Hepatic stellate cell (primary cell): Measurements from ENCODE around the gene HSP90AB1.
A peak's percentile ranks its signal among the peaks of the same experiment; 100 is the strongest.

Experiments
- DNase-seq: peaks from one replicate; pipeline ENCODE4 v3.0.0; 2011; ENCODE audit warnings: low spot score

Gene HSP90AB1

DNA sequence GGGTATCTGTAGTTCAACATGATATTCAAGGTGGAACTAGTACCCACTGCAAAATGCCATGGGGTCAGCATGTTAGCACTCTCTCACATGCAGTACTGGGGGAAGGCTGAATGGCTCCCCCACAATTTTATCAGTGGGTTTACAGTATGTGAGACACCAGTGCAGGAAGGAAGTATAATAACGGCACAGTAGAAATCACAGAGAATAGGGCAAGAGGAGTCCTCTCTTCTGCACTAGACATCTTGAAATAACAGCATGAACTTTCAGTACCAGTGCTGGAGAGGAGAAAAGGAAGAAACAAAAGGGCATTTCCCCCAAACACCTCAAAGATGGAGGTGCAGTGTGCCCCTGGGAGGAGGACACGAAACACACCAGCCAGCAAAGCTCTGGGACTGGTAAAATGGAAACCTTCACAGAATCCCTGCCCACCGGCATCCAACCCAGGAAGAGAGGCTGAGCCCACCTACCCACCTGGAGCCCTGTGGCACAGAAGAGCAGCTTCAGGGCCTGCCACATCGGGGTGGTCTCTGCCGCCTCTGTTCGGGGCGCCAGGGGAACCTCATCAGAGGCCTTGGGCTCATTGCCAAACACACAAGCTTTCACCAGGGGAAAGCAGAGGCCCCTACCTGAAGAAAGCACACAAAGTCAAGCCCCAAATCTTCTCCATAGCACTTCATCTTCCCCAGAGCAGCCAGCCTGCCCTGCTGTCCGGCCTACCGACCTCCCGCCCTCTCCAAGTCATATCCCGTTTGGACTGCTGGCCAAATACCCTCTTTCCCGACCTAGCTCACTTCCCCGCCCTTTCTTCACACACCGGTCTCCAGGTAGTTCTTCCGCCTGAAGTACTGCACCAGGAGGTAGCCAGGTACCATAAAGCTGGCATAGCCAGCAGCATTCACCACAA lies 9.2 kb downstream of the HSP90AB1 start:
- DNase-seq: no peak

DNA sequence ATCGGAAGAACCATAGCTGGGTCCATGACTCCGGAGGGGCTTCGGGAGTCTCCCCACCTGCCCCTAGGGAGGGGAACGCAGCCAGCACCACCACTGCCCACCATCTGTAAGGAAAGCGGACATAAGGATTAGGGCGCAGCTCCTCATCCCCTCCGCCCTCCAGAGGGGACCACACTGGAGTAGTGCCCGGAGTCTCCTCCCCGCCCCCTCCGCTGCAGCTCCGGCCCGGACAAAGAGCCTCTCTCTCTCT lies 9.8 kb downstream of the HSP90AB1 start:
- no peak for DNase-seq

DNA sequence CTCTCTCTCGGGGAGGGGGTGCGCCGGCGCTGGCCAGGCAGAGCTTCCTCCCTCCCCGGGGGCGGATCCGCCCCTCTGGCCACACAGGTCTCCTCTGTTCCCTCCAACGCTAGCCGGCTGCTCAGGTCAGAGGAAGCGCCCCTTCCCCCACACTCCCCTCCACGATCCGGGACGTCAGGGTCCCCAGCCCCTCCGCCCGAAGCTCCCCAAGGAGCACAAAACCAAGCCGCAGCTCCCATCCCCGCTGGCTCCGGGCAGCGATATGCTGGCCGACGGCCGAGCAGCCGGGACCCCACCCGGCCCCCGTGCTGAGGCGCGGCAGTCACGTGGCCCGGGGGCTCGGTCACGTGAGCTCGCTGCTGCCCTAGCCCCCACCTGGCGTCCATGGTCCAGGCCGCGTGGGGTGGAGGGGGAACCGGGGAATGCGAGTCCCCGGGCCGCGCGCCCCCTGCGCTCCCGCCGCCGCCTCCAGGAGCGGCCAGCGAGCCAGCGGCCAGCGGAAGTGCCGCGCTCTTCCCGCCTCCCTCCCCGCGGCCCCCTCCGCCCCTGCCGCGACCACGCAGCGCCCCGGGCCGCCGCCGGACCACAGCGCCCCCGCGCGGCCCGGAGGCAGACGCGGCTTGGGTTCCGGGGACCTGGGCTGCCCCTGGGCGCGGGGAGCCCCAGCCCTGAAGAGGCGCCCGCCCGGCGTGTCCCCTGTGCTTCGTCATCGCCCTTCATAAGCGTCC lies 10.3 kb downstream of the HSP90AB1 start, which contains the start of gene SLC35B2:
Gene SLC35B2 (minus strand): TSS at position 504 of the 728 bp plus-strand sequence. CDS start 118 bp downstream, at position 386.
- peak; percentile 87 for DNase-seq

DNA sequence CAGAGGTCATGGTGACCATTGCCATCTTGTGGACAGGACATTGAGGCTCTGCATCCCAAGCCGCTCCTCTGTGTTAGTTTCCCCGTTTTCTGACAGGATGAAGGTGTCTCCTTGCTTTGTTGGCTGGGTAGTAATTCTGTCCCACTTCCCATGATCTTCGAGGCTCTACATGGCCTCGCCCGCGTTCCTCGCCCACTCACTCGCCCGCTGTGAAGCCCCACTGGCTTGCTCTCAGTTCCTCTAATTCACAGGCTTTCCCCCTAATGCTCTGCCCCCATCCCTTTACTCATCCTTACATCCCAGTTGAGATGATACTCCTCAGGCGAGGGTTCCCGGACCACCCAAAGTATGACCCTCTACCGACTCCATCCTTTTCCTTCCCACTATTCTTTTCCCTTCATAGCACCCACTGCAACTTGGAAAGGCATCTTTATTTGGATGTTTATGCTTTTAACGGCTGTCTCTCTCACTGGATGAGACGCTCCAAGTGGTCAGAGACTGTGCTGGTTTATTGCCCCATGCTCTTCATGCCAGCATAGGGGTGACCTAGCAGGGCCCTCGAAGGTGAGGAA lies 10.9 kb downstream of the HSP90AB1 start:
- DNase-seq: no peak

DNA sequence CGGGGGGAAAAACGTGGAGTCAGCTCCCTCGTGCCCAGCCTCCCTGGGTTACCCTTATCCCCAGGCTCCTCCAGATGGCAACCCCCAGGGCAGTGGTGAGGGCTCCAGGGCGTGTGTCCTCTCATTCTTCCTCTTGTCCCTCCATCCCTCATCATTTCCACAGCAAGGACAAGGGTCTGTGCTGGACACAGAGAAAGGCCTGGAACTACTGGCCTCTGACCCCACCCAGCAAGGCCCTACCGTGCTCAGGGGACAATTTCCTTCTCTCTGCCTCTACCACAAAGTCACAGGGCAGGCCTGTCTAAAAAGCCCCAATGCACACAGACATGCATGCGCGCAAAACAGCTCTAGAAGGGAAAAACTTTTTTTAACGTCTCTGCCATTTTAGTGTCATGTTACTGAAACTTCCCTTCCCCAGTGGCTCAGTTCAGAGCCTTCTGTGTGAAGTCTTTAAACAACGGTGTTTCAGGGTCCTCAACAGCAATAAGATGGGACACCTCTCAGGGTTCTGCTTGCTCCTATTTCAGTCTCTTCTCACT lies 11.5 kb downstream of the HSP90AB1 start:
- no peak for DNase-seq

DNA sequence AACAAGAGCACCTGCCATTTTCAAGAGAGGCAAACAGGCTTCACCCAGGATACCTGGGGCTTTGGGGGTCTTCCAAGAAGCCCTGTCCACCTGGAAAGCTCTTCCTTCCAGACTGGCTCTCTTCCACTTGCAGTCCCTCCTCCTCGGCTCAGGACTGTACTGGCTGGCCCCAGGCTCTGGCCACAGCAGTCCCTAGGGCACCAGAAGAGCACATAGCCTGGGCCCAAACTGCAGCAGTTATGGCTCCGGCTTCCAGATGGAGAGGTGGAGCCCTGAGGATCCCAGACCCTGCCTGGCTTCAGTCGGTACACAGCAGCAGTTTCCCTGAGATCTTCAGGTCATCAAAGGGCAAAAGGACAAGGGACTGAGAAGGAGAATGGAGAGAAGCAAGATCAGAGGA lies 12.0 kb downstream of the HSP90AB1 start:
- no peak for DNase-seq

DNA sequence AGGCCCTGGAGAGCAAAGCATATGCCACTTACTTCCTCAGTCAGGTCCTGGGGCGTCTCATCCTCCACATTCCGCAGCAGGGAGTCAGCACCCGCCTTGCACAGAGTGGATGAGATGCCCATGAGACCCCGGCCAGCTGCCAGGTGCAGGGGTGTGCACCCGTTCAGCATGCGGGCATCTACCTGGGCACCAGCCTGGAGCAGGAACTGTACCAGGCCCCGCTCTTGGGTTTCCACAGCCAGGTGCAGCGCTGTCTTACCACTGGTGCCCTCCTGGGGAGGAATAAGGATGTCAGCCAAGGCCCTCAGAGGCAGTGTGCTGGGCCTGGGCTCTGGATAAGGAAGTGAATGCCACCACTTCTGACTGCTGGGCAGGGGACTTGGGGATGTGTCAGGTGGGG lies 13.1 kb downstream of the HSP90AB1 start:
- no peak for DNase-seq

DNA sequence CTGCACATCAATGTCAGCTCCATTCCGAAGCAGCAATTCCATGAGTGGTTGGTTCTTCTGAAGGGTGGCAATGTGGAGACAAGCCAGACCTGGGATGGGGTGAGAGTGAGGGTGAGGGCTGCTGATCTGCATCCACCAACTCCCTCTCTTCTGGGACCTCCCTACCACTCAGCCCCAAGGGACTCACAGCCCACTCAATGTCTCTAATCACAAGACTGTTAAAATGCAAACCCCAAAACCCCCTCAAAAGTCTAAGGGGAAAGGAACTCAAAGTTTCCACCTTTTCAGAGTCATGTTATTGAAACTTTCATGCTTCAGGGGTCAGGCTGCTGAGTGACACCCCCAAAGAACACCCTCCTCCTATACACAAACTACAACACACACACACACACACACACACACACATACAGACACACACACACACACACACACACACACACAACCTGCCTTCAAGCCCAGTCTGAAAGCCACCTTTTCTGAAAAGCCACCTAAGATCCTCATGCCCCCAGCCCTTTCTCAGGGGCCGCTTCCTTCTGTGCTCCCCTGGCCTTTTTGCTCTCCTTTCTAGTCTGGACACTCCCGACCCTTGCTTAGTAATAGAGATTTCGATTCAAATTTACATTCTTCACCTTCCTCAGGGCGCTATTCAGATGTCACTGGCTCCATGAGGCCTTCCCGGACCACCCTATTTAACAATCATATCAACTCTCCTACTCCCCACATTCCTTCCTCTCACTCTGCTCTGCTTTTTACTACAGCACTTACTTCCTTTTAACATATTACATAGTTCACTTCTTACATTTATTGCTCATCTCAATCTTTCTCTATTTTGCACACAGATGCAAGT lies 13.8 kb downstream of the HSP90AB1 start:
- no peak for DNase-seq

DNA sequence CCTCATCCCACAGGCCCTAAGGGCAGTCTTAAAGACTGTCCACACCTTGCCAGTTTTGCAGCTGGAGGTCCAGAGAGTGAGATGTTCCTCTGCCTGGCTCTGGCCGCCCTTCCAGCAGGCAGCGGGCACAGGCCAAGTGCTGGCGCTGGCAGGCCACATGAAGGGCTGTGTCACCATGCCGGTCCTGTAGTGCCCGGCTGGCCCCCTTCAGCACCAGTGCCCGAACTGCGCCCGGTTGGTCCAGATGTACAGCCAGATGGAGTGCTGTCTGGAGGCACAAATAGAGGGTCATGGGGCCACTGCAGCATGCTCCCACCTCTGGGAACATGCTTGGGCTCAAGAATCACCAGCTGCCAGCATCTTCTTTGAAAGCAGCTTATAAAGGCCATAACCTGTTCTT lies 14.7 kb downstream of the HSP90AB1 start:
- DNase-seq: no peak

DNA sequence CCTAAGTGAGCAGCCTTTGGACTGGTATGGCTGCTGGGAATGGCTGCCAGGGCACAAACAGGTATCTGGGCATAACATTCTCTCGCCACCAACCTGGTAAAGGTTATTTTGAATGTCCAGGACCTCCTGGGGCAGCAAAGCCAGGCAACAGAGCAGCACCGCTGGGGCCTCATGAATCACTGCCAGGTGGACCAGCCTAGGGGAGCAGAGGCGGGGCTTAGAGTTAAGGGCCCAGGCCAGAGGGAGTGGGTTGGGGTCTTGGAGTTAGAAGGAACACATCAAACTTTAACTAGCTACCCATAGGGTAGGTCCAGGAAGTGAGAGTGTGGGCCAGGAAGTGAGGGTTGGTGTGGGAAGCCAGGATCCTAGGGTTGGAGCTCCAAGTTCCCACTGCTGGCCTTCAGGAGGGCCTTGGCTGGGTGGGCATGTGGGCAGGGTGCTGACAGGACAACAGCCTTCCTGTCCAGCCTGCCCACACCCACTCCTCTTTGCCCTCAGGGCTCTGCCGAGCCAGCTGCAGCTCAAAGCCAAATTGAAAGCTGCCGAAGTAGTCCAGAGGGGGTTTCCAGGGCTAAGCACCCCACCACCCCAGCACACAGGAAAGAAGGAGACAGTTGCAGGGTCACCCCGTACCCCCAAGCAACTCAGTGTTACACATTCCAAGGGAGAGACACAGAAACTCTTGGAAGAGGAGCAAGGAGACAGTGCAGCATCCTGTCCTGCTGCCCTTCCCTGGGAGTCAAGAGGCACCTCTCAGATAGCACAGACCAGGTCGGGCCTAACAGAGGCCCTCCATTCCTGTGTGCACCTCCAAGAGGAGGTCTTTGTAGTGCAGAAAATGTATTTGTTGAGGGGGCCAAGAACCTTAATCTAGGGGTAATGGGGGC lies 15.8 kb downstream of the HSP90AB1 start:
- no peak for DNase-seq

DNA sequence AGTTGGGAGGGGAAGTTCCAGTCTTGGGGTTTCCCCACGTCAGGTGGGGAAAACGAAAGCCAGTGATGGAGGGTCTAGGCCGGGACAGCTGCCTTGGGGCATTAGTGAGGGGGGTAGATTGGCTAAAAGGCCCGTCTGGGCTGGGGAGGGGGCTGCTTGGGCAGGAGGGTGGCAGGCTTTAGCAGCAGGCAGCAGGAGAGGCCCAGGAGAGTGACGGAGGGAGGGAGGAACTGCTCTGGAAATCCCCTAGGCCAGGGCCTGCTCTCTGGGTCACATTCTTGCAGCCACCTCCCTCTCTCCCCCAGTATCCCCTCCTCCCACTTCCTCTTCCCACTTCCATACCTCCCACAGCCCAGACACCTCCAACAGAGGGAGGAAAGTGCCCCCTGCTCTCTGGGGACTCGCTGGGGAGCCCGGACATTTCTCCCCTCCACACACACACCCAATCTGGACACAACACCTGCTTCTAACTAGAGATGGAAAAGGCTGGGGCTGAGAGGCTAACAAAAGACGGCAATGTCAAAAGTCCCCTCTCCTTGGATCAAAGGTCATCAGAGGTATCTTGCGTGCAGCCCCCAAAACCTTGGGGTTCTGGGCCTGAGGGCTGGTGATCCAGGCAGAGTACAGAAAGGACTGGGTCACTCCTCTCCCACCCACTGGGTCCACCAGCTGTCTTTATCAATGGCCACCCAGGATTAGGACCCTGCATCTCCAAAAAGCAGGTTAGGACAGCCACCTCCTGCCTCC lies 16.6 kb downstream of the HSP90AB1 start:
- no peak for DNase-seq

DNA sequence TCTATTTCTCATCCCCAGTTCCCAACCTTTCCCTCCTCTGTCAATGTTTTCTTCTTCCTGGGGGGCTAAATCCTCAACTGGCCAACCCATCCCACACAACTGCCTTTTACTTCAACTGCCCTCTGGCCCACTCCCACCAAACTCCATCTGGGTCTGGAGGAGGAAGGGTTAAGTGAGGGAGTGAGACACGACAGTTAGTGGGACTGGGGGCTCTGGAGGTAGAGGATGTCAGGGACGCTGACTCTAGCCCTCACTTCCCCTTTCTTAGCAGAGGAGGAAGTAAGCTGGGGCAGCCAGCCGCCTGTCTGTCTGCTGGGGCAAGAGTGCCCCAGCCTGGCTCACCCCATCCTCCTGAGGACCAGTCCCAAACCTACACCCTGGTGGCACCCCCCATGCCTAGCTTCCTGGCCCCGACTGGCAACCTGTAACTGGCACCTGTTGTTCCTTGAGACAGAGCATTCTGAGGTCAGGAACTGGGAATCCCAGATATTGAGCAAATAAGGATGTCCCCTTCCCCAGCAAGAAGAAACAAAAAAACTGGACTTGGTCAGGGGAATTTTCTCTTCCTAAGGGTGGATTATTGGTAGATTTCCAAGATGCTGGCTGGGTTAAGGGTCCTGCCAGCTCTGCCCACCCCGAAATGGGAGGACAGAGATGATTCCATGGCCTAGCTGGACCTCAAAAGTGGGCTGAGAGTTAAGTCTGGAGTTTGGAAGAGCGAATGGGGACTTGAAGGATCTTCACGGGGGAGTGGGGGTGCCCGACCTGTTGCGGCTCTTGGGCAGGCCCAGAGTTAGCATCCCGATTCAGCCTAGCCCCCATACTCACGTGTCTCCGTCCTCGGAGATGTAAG lies 17.5 kb downstream of the HSP90AB1 start:
- DNase-seq: peak; percentile 47

DNA sequence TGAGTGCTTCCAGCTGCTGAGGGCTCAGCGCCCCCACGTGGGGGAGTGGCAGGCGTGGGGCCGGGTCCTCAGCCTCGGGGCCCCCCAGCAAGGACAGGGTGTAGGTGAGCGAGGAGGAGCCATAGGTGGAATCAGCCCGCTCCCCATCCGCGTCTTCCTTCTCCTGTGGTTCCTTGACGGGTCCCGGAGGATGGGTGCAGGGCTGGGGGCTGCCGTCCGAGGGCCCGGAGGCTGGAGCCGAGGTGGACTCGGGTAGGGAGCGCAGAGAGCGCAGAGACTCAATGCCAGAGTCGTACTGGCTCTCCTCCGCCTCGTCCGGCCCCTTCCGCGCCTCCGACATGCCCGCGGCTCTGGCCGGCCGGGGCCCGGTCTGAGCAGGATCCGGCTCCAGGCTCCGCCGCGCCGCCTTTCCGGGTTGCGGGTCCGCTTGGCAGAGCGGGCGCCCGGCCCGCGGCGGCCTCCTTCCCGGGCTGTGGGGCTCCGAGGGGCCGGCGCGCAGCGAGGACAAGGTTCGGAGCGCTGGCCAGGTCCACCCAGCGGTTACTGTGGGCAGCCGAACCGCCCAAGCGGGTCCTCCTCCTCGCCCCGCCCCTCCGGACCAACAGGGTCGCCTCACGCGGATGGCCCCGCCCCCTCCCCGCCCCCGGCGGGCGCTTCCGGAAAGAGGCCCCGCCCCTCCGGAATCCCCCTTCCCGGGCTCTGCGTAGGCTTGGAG lies 18.3 kb downstream of the HSP90AB1 start, which contains the start of gene NFKBIE:
Gene NFKBIE (minus strand): TSS at position 545 of the 715 bp plus-strand sequence. CDS start 205 bp downstream, at position 340.
- peak; percentile 96 for DNase-seq

DNA sequence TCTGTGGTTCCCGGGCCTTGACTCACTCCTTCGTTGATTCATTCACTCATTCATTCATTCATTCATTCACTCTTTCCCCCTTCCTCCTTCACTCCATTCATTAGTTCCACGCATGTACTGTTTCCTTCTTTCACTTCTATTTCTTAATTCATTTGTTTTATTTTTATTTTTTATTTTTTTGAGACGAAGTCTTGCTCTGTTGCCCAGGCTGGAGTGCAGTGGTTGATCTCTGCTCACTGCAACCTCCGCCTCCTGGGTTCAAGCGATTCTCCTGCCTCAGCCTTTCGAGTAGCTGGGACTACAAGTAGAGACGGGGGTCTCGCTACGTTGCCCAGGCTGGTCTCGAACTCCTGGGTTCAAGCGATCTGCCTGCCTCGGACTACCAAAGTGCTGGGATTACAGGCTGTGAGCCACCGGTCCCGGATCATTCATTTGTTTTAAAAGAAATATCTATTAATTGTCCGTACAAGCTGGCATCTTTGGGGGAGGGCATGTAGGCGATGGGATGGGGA lies 18.9 kb downstream of the HSP90AB1 start:
- no peak for DNase-seq

DNA sequence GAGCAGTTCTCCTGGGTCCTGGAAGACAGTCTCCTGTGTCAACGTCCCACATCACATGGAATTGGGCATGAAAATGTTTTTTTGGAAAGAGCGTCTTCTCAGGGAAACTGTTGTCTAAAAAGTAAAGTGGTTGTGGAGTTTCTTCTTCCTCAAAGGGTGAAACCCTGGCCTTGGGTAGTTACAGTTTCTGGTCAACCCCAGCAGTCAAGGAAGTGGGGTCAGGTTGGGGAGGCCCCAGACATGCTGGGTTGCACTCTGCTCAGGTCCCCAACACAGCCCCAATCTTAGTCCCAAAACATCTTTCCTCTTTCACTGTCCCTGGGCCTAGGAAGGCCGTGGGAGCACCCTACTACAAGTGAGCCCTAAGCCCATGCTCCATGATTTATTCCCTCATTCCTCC lies 19.4 kb downstream of the HSP90AB1 start:
- DNase-seq: no peak

DNA sequence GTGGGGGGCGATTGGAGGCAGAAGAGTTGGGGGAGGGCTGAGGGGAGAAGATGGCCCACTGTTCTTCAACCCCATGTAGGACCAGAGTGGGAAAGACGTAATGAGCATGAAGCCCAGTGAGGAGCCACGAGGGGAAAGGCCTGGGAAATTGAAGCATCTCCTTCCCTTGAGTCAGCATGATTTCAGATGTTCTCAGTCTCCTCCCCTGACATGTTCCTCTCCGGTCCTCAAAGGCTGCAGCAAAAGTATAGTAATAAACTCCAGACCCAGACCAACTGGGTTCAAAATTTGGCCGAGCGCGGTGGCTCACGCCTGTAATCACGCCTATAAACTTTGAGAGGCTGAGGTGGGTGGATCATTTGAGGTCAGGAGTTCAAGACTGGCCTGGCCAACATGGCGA lies 20.4 kb downstream of the HSP90AB1 start:
- DNase-seq: no peak

DNA sequence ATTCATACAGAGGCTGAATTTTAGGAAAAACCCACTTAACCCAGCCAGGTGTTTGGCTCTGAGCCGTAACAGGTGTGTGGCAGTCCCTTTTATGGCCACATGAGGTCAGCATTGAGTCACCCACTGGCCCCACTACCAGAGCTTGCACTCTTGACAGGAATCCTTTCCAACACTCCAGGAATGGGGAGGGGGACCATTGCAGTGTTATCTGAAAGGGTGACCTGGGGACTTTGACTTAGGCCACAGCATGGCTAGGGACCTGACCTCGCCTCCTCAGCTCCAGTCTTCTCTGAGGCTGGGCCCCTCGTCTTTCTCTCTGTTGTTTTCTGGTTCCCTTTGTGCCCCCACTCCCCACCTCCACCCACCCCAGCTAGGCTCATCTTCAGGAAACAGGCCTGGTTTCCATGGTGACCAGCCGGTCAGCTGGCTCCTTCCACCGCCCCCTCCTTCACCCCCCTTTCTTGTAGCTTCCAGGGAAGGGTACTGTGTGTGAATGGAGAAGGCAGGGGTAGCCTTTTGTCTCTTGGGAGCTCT lies 21.3 kb downstream of the HSP90AB1 start:
- peak; percentile 60 for DNase-seq
